GM21825 (cell line): ENCODE data around the gene KRT81.
A peak's percentile ranks its signal among the peaks of the same experiment; 100 is the strongest.

ENCODE experiments used
- ATAC-seq: cut with Tn5 transposase; IDR thresholded peaks from one replicate; pipeline ENCODE4 v1.9.1; 2021; ENCODE audit warnings: mild to moderate bottlenecking, moderate library complexity; ENCODE audit not compliant: unreplicated experiment

Gene KRT81

DNA sequence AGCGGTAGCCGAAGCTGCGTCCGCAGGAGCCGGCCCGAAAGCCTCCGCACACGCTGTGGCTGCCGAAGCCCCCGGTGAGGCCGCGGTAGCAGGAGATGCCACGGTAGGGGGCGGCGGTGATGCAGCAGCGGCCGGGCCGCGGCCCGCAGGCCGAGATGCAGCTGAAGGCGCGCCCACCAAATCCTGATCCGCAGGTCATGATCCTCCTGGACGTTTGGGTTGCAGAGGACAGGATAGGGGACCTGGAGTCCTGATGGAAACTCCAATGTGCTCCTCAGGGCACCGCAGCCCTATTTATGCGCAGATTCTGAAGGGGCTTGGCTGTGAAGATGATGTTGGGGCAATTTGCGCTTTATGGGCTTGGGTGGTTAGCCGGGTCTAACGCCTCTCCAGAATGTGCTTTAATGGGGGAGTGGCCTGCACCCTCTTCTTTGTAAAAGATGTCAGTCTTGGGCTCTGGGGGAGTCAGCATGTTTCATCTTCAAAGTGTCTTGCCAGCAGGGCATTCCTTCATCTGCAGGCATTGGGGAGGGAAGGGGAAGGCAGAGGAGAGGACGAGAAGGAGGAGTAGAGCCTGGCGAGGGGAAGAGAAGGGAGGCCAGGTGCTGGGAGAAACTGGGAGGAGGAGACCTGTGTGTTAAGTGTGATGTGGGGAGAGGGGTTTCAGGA, at the start of gene KRT81:
Gene KRT81 (minus strand): TSS at position 268 of the 669 bp plus-strand sequence. CDS start 69 bp downstream, at position 199.
- ATAC-seq: no peak

DNA sequence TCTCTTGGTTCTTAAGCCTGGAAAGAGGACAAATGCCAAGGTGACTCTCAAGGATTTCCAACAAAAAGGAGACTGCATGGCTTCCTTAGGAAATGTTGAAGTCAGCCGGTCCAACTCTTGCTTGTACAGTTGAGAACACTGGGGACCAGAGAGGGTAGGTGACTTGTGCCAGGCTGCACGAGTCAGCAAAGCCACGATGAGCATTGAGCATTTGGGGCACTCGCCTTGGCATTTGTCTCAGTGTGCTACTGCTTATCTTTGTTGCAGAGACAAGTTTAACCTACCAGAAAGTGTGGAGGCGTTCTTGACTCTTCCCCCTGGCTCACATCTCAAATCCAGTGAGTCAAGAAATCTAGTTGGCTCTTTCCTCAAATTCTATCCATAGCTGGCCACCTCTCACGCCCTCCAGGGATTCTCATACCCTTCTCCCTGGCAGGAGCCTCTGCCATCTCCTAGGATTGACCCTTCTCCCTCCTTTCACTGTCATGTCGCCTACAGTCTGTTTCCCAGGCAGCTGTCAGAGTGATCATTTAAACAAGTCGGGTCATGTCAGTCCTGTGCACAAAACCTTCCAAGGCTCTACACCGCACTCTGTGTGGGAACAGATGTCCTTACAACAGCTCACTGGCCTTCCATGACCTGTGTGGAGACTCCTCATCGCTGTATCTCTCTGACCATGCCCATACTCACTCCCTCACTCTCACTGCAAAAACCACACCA, 47.1 kb upstream of the KRT81 start:
- ATAC-seq: no peak

DNA sequence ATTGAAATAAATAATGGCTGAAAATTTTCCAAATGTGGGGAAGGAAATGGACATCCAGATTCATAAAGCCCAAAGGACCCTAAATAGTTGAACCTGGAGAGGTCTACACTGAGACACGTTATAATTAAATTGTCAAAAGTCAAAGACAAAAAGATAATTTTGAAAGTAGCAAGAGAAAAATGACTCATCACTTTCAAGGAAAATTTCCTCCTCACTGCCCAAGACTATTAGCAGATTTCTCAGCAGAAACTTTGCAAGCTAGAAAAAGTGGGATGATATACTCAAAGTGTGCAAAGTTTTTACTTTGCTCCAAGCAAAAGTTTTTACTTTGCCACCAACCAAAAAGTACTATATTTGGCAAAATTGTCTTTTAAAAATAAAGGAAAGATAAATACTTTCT, 45.7 kb upstream of the KRT81 start:
- no peak for ATAC-seq

DNA sequence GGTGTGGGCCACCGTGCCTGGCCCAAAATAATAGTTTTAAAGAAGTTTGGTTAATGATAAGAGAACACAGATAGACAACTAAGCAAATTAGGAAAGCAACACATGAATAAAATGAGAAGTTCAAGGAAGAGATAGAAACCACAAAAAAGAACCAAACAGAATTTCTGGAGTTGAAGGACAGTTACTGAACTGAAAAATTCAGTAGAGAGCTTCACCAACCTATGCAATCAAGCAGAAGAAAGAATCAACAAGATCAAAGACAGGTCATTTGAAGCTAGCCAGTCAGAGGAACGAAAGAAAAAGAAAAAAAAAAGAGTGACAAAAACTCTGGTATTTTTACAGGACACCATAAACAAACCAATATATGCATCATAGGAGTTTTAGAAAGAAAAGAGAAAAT, 45.3 kb upstream of the KRT81 start:
- ATAC-seq: no peak

DNA sequence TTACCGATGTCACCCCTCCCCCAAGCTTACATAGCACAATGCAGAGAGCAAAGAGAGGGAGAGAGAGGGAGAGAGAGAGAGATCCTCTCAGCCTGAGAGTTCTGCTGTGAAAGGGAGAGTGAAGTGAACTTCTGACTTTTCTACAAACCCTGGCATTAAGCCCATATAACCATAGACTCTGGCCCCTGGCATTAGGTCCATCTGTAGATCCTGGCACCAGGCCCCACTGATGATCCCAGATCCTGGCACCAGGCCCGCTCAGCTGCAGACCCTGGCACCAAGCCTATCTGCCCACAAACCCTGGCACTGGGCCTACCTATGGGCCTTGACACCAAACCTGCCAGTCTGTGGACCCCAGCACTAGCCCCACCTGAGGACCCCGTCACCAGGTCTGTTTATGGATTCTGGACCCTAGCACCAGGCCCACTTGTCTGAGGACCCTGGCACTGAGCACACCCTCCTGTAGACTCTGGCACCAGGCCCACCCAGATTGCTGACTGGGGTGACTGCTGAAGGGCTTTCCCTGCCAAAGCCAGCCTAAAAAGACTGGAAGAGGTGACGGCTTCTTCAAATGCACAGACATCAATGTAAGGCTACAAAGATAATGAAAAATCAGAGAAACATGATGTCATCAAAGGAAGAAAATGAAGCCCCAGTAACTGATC, 44.4 kb upstream of the KRT81 start:
- no peak for ATAC-seq

DNA sequence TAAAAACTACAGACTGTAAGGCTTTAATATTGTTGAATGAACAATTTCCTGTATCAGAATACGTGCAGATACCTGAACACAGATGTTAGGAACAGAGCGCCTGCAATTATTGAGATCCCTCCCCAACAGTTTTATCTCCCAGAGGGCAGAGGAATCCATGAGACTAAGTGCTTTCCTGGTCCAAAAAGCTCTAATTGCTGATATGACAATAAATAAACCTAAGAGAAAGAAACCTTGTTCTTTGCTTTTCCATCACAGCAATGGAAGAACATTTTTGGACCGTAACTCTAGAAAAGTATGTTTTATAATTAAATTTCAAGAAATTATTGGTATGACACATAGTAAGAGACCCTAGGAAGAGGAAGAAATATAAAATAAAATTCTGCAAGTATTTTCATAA, 42.9 kb upstream of the KRT81 start:
- ATAC-seq: no peak

DNA sequence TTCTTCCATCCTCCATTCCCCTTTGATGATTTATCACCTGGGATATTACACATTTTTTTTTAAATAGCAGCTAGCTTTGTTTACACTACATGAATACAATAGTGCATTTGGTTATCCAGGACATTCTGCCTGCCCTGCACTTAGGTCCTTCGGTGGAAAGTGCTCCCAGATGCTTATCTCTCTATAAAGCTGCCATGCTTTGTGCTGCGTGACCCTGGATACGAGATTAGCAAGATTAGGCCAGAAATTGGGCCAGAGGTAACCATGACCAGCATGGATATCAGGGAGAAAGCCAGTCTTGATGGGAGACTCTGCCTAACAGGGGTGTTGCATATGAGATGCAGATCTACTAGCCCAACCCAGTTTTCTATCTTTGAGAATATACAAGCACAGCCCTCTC, 42.0 kb upstream of the KRT81 start:
- no peak for ATAC-seq

DNA sequence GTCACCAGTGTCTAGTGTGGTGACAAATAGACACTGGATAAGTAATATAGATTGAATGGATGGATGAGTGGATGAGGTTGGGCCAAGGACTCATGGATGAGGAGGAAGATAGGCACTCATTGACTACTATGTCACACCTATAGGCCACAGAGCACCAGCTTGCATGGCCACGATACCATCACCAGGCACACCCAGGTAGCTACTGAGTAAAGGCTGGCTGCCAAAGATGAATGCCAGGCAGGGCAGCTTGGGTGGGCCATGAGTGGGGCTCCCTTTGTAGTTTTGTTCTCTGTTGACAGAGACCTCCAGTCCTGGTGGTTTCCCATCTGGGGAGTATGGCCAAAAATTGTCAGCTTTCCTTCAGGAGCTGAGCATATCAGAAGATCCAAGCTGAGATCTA, 41.0 kb upstream of the KRT81 start:
- no peak for ATAC-seq

DNA sequence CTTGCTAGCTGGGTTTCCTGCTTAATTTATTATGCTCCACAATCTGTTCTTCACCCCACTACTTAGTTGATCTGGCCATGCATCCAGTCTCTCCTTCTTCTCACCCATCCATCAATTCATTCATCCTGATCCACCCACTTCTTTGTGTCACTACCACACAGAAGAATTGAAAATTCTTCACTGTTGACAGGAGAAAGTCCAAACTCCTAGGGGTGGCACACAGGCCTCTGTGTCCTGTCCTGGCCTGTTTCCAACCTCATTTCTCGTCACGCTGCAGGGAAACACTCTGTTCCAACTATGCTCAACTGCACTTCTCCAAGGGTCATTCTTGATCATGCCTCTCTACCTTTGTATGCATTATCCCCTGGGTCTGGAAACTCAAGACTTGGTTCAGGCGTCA, 40.5 kb upstream of the KRT81 start:
- ATAC-seq: no peak

DNA sequence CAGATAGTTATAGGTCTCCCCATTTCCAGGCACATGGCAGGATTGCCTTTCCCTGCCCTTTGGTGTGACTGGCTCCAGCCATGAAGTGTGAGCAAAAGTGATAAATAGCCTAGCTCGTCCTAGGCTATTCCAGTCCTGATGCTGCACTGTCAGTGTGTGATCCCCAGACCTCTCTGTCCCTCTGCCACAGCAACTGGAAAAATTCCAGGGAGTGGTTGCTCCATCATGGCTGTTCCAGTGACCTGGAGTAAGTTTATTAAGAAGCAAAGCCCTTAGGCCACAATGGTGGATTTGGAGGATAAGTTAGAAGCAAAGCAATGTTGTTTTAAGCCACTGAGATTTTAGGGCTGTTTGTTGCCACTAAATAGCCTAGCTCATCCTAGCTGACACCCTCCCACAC, 39.7 kb upstream of the KRT81 start:
- ATAC-seq: no peak

DNA sequence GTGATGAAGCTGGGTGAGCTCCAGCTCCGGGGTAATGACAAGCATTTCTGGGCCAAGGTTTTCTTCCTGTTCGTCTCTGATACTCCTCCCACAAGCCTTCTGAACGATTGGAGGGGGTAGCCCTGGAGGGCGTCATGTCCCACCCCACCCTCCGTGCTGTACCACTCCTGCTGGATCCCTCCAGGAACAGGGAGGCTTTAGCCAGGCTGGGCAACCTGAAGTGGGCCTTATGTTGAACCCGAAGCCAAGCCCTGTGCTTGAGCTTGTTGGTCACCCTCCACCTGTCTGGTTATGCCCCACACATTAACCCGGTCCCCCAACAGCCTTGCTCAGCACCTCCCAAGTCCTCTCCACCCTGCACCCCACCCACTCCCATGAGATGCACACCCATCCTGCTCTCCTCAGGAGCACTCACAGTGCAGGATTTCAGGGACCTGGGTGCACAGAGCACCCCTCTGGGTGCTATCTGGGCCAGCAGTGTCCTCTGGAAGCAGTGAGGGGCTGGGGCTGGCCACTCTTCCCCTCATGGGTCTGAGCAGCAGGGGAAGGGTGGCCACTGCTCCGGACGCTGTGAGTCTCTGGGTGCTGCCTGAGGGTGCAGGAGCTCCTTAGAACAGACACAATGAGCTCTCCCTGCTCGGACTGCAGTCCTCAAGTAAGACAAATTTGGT, 36.6 kb upstream of the KRT81 start:
- no peak for ATAC-seq

DNA sequence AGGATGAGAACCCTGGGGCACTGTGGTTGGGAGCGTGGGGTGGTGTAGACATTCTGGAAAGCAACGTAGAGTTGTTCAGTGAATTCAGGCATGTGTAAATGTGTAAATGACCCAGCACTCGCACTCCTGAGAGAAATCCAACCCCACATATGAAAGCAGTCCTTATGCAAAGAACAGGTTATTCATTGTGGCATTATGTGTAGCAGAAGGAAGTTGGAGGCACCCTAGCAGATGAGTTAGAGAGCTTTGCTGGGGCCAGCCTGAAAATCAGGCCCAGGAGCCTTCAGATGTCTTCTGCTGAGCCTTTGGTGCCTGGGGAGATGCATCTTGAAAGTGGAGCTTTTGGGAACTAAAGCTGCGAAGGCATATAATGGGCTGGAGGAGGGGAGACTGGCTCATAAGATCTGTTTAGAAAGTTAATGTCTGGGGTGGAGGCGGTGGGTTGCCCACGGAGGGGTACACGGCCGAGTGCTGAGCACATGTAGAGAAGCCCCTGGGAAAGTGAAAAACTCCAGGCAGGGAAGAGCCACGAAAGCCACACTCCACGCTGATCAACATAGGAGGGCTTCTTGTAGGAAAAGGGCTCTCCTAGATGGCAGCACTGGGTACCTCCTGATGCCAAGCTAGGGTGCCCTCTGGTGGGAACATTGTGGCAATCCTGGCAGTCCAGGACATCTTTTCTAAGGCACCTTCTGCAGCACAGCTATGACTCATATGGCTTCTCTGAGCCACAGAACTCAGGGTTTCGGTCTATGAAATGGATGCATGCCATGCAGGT, 35.9 kb upstream of the KRT81 start:
- peak; percentile 92 for ATAC-seq

DNA sequence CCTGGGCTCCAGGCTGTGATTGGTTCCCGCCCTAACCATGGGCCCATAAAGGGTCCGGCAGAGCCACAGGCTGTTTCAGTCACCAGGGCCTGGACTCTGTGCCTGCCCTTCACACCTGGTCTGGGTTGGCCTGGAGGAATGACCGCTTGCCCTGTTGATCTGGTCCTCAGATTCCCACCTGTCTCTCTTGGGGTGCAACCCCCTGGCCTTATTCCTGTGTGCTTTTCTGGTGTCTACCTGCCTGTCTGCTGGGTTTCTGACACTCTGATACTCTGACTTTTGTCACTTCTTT, 32.8 kb upstream of the KRT81 start:
- ATAC-seq: no peak

DNA sequence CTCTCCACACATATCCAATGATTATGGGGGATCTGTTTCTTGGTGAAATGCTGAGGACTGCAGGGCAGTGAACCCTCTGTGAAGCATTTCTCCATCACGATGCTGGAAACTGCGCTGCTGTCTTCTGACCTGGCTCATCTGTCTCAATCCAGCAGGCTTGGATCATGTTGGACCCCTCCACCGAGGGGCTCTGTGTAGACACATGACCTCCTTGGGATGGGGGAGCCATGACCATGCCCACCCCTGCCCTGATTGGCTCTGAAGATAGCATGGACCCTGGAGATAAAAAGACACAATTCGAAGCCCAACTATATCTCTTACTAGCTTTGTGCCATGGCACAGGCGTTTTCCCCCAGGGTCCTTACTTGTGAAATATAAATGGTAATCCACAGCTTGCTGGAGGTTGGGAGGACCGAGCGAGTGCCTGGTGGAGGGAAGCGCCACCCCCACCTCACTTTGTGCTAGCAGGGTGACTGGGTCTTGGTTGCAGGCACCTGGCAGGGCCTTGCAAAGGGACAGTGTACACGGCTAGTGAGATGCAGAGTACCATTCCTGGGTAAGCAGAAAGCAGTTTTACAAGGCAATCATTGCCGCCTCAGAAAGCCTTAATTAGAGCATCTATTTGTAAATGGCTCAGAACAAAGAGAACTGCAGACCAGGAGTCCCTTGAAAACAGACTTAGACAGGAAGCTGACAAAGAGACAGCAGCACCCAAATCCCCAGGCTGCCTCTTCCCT, 32.2 kb upstream of the KRT81 start:
- no peak for ATAC-seq

DNA sequence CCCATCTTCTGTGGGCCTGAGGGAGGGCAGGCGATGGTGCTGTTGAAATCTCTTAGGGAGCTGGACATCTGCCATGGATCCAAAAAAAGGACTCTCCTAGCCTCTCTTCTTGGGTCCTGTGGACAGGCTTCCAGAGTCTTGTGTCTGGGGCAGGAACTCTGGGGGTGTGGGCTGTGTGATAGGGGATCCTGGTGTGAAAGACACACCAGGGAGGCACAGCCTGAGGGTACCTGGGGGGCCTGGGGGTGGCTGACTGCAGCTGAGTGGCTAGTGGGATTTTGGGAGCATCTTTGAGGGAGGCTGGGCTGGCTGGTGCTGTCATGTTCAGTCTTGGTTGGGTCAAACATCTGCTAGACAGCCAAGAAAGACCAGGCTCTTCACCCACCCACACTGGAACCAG, 31.7 kb upstream of the KRT81 start:
- ATAC-seq: no peak

DNA sequence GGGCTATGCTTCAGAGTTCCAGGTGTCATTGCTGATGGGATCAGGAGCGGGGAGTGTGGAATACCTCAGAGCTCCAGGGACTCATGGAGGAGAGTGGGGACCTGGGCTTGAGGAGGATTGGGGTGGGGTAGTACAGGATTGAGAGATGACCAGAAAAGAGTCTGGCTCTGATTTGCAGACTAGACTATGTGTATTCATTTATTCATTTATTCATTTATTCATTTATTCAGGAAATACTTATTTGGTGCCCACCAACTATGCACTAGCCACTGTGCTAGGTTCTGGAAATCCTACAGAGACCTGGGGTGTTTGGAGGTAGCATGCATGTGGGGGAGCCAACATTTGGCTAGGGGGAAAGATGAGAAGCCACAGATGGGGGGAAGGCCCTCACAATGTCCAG, 30.7 kb upstream of the KRT81 start:
- no peak for ATAC-seq

DNA sequence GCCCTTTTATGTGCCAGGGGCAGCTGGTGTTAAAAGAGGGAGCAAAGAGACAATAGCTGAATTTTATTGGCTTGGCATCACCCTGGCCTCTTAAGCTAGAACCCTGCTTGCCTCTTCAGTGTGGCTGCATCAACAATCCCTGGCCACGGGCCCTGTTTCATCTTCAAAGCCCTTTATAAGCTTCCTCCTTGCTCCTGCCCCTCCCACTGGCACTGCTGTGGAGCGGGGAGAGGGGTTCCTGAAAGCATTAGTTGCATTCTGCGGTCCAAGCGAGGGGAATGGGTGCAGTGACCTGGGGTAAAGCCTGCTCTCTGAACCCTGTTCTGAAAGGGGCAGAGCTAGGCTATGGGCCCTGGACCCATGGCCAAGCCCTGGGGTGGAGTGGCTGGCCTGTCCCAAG, 30.1 kb upstream of the KRT81 start:
- ATAC-seq: no peak

DNA sequence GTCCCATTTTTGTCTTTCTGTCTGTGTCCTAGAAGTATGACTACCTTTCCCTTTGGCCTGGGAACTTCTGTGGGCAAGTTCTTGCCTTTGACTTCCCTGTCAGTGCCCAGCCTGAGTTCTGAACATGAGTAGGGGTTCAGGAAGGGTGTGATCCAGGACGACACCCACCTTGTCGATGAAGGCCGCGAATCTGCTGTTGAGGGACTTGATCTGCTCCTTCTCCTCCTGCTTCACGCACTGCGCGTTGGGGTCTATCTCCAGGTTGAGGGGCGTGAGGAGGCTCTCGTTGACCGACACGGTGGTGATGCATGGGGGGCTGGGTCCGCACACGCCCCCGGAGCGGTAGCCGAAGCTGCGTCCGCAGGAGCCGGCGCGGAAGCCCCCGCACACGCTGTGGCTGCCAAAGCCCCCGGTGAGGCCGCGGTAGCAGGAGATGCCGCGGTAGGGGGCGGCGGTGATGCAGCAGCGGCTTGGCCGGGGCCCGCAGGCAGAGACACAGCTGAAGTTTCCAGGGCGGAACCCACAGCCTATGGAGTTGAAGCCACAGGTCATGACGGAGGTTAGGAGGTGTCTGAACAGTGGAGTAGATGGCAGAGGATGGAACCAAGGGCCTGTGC, 29.6 kb upstream of the KRT81 start, which contains the start of gene KRT83:
Gene KRT83 (minus strand): TSS at position 615 of the 617 bp plus-strand sequence. CDS start 63 bp downstream, at position 552.
- ATAC-seq: no peak

DNA sequence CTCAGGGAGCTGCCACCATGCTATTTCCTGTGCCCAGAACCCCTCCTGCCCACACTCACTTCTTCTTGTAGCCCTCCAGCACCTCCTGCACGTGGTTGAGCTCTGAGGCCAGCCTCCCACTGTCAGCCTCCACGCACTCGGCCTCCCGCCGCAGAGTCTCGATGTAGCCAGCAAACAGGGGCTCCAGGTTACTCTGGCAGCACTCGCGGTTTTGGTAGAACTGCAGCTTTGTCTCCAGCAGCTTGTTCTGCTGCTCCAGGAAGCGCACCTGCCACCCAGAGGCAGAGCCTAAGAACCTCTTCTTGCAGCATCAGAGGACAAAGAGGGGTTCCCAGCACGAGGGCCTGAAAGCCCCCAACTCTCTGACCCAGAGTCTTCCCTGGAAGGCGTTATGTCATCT, 27.8 kb upstream of the KRT81 start:
- ATAC-seq: no peak
